PC-9 (cell line): ENCODE measurements around the gene CD80. TPM values are rescaled to one million over a fixed set of nuclear protein-coding genes. Genes with fewer than 3 reads are reported as not detected.

Experiments used
- BruUV-seq: library from RNA; stranded (reverse); fragments of 400-500 nt; replicated peaks from 2 replicates; lab custom pipeline; 2021; lab: Mats Ljungman, UMichigan
- CTCF ChIA-PET: fragments of 300-600 bp; sonication (Branson Sonifier 250); formaldehyde crosslinking; loops from one replicate; lab custom pipeline; 2022; ENCODE audit warnings: antibody characterized with exemption; lab: Charles Lee
- POLR2A ChIA-PET: fragments of 300-600 bp; sonication (Branson Sonifier 250); formaldehyde crosslinking; loops from one replicate; lab custom pipeline; 2022; ENCODE audit warnings: antibody characterized with exemption; ENCODE audit not compliant: unreplicated experiment; lab: Charles Lee
- DNase-seq, 2 experiments: peaks; one replicate each; pipeline versions ENCODE4 v3.0.0 to v3.0.0-alpha.2; 2015 to 2022; ENCODE audit warnings: mixed read lengths in 1 of 2
- H2AFZ ChIP-seq: fragments of 200-600 bp; sonication (generic); 2 replicates; pipeline ENCODE4 v1.8.1; 2017; ENCODE audit warnings: antibody characterized with exemption
- H3F3A ChIP-seq: fragments of 200-600 bp; sonication (generic); 2 replicates; pipeline ENCODE4 v1.8.1; 2017; ENCODE audit warnings: antibody characterized with exemption, mild to moderate bottlenecking, low read depth; ENCODE audit not compliant: insufficient read depth
- H3K27ac ChIP-seq: fragments of 200-600 bp; sonication (generic); 2 replicates; pipeline ENCODE4 v1.6.1; 2016; ENCODE audit warnings: mixed run types
- H3K27me3 ChIP-seq: fragments of 200-600 bp; sonication (generic); 2 replicates; pipeline ENCODE4 v1.6.1; 2016; ENCODE audit warnings: low read depth, mixed run types; ENCODE audit not compliant: insufficient read depth
- H3K36me3 ChIP-seq: fragments of 200-600 bp; sonication (generic); 2 replicates; pipeline ENCODE4 v1.6.1; 2016; ENCODE audit warnings: low read depth, mixed run types
- H3K4me1 ChIP-seq: fragments of 200-600 bp; sonication (generic); replicated peaks from 2 replicates; pipeline ENCODE4 v1.6.1; 2016; ENCODE audit warnings: mixed run types; ENCODE audit not compliant: insufficient read depth
- H3K4me2 ChIP-seq: fragments of 200-600 bp; sonication (generic); 2 replicates; pipeline ENCODE4 v1.6.1; 2017; ENCODE audit warnings: mixed run types
- H3K4me3 ChIP-seq: fragments of 200-600 bp; sonication (generic); 2 replicates; pipeline ENCODE4 v1.6.1; 2016; ENCODE audit warnings: mixed run types
- H3K79me2 ChIP-seq: fragments of 200-600 bp; sonication (generic); 2 replicates; pipeline ENCODE4 v1.6.1; 2017; ENCODE audit warnings: low read depth, mixed run types
- H3K9me2 ChIP-seq: fragments of 200-600 bp; sonication (generic); 2 replicates; pipeline ENCODE4 v1.8.1; 2017; ENCODE audit warnings: mild to moderate bottlenecking; ENCODE audit not compliant: insufficient read depth
- H3K9me3 ChIP-seq: fragments of 200-600 bp; sonication (generic); 2 replicates; pipeline ENCODE4 v1.8.1; 2016; ENCODE audit warnings: low read depth; ENCODE audit not compliant: insufficient read depth
- H4K20me1 ChIP-seq: fragments of 200-600 bp; sonication (generic); 2 replicates; pipeline ENCODE4 v1.8.1; 2017; ENCODE audit not compliant: insufficient read depth
- CTCF ChIP-seq: fragments of 200-600 bp; sonication (generic); conservative IDR thresholded peaks from 2 replicates; pipeline ENCODE4 v1.6.1; 2017; ENCODE audit warnings: mixed run types, antibody characterized with exemption, mild to moderate bottlenecking, moderate library complexity
- EZH2 ChIP-seq: fragments of 200-600 bp; sonication (generic); IDR thresholded peaks from 2 replicates; pipeline ENCODE4 v1.8.0; 2017; ENCODE audit warnings: antibody characterized with exemption, low read depth
- intact Hi-C: fragments of 100-400 bp; cut with micrococcal nuclease; formaldehyde crosslinking; loops from one replicate; pipeline ENCODE4 v1.10.0; 2022; ENCODE audit not compliant: unreplicated experiment
- total RNA-seq: library from RNA; stranded (reverse); gene quantifications from 2 replicates; pipeline ENCODE4 v1.2.3, GENCODE V29; 2021

Gene CD80
- total RNA-seq, 1 experiment from 2014 or later: not detected

- Histone ChIP-seq H3K27me3 (no peaks in the 10 kb centered on the region), H3K9me2 (no peaks in the 10 kb centered on the region), H2AFZ (peak within 1 kb of the TSS; percentile 96), H3K36me3 (peaks cover 4% of the 10 kb centered on the region; the same call in 1 of the 2 replicates), H3K4me2 (peak within 1 kb of the TSS; percentile 81), H3K79me2 (peaks cover 30% of the 10 kb centered on the region), H3K27ac (peak within 1 kb of the TSS; percentile 85), H4K20me1 (no peaks in the 10 kb centered on the region; the same call in 1 of the 2 replicates), H3K4me3 (peak within 1 kb of the TSS; percentile 98), H3K9me3 (no peaks in the 10 kb centered on the region), H3F3A (0 out of 2 replicates have a peak, but pooled peaks cover 2% of the 10 kb centered on the region), H3K4me1 (peaks cover 24% of the 10 kb centered on the region; the same call in 1 of the 2 replicates)
- intact Hi-C loops: loop anchor here (1.0 to 5.0 kb wide), 3 partner anchors 35 to 256 kb away; partner anchors contain the start of genes B4GALT4, COX17 and TMEM39A
- POLR2A ChIA-PET: interaction anchor here (0.5 to 1.1 kb wide), 9 partner anchors 20 to 597 kb away, joined by 3 to 22 read pairs (median 9); partner anchors contain the start of gene TMEM39A
- TSS peak; percentile 73 for BruUV-seq
- DNase-seq: peak; percentile 94 to 97
- CTCF ChIA-PET: no interaction called here
- TF ChIP-seq EZH2 (no peak), CTCF (no peak)
These were observed 61.0 kb downstream of the CD80 start, which contains the start of gene TIMMDC1 for GRCh38 chr3:119498186-119499011. TIMMDC1 (plus strand) TSS chr3:119498547; CDS start chr3:119498734, 187 bp downstream.

- peak overlapping the region; percentile 88 for H2AFZ ChIP-seq
- CTCF ChIA-PET: no interaction called here
- peak in 1 of 2 experiments; percentile 32 for DNase-seq
These were observed 61.6 kb downstream of the CD80 start for GRCh38 chr3:119497820-119498185.

More at GRCh38 chr3:119497820-119498185, 61.6 kb downstream of the CD80 start:
- no peaks in the 10 kb centered on the region for H3K9me2 ChIP-seq
- intact Hi-C loops: loop anchor here (1.0 to 5.0 kb wide), 3 partner anchors 35 to 256 kb away; partner anchors contain the start of genes B4GALT4, COX17 and TMEM39A
- H3K79me2 ChIP-seq: peaks cover 30% of the 10 kb centered on the region
- H4K20me1 ChIP-seq: no peaks in the 10 kb centered on the region; the same call in 1 of the 2 replicates
- peak overlapping the region; percentile 98 for H3K4me3 ChIP-seq
- H3K36me3 ChIP-seq: 0 out of 2 replicates have a peak, but pooled peaks cover 4% of the 10 kb centered on the region
- TF ChIP-seq EZH2 (no peak), CTCF (no peak)
- POLR2A ChIA-PET: interaction anchor here (0.5 to 0.9 kb wide), 6 partner anchors 30 to 598 kb away, joined by 3 to 12 read pairs (median 8); partner anchors contain the start of gene TMEM39A
- peak overlapping the region; percentile 85 for H3K27ac ChIP-seq
- no peaks in the 10 kb centered on the region for H3K27me3 ChIP-seq
- BruUV-seq: TSS peak; percentile 98
- peak overlapping the region; percentile 80 for H3K4me2 ChIP-seq
- peaks cover 24% of the 10 kb centered on the region; the same call in 1 of the 2 replicates for H3K4me1 ChIP-seq
- 0 out of 2 replicates have a peak, but pooled peaks cover 2% of the 10 kb centered on the region for H3F3A ChIP-seq
- H3K9me3 ChIP-seq: no peaks in the 10 kb centered on the region
